ENCODE measurements around the gene ACAP3. TPM values are rescaled to one million over a fixed set of nuclear protein-coding genes. Genes with fewer than 3 reads are reported as not detected.
A peak's percentile ranks its signal among the peaks of the same experiment; 100 is the strongest.

ACAP3 gene, protein sequence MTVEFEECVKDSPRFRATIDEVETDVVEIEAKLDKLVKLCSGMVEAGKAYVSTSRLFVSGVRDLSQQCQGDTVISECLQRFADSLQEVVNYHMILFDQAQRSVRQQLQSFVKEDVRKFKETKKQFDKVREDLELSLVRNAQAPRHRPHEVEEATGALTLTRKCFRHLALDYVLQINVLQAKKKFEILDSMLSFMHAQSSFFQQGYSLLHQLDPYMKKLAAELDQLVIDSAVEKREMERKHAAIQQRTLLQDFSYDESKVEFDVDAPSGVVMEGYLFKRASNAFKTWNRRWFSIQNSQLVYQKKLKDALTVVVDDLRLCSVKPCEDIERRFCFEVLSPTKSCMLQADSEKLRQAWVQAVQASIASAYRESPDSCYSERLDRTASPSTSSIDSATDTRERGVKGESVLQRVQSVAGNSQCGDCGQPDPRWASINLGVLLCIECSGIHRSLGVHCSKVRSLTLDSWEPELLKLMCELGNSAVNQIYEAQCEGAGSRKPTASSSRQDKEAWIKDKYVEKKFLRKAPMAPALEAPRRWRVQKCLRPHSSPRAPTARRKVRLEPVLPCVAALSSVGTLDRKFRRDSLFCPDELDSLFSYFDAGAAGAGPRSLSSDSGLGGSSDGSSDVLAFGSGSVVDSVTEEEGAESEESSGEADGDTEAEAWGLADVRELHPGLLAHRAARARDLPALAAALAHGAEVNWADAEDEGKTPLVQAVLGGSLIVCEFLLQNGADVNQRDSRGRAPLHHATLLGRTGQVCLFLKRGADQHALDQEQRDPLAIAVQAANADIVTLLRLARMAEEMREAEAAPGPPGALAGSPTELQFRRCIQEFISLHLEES
- total RNA-seq = 86.6 TPM

DNA sequence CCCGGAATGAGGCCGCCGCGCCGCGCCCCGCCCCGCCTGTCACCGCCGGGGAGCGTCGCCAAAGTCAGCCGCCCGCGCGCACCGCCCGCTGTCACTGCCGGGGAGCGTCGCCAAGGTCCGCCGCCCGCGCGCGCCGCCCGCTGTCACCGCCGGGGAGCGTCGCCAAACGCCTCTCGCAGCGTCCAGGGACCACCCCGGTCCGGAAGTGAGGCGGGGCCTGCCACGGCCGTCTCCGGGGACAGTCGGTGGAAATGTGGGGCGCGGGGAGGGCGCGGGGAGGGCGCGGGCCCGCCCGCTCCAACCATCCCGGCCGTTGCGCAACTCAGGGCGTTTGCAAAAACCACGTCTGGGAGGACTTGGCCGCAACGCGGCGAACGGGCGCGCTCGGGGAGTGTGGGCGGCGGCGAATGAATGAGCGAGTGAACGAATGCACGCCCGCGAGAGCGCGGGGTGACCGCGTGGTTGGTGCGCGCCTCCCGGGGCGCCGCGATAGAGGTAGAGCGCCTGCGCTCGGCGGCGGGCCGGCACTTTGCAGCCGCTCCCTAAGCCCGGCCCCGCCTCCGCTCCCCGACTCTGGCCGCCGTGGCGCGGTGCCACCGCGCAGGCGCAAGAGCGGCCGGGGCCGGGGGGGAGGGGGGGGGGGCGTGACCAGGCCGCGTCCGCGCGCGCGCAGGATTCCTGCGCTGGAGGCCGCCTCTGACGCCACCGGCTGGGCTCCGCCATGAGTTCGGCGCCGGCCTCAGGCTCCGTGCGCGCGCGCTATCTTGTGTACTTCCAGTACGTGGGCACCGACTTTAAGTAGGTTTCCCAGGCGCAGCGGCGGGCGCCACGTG lies at the start of gene ACAP3, which contains the start of gene PUSL1:
Gene ACAP3 (minus strand): TSS at position 8 of the 833 bp plus-strand sequence. CDS start 115 bp downstream, outside the sequence.
Gene PUSL1 (plus strand): TSS at position 675 of the 833 bp plus-strand sequence. CDS start 47 bp downstream, at position 722.
- peak; percentile 87 for DNase-seq (ENCODE audit: low spot score)

DNA sequence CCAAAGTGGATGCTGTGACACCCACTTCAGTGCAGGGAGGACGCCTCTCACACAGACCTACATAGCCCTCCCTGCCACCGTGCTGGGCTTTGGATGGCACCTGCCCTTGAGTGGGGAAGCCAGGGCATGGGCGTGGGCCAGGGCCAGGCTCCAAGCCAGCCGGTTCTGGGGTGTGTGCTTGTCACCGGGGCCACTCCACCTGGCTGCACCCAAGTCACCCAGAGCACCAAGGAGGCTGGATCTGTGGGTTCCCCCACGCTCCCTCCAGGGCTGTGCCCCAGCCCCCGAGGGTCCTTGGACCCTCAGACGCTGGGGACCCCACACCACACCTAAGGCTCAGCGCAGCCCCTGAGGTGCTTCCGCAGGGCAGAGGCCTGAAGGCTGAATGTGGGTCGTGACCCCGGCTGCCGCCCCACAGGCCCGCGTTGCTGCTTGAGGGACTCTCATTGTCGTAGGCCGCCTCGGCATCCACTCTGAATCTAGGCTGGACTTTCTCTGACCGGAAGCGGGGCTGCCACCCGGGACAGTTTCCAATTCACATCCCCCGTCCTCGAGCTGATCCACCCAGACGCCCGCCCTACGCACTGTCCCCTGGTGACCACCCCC lies 49.2 kb upstream of the ACAP3 start:
- no peak for DNase-seq (ENCODE audit: low spot score)

DNA sequence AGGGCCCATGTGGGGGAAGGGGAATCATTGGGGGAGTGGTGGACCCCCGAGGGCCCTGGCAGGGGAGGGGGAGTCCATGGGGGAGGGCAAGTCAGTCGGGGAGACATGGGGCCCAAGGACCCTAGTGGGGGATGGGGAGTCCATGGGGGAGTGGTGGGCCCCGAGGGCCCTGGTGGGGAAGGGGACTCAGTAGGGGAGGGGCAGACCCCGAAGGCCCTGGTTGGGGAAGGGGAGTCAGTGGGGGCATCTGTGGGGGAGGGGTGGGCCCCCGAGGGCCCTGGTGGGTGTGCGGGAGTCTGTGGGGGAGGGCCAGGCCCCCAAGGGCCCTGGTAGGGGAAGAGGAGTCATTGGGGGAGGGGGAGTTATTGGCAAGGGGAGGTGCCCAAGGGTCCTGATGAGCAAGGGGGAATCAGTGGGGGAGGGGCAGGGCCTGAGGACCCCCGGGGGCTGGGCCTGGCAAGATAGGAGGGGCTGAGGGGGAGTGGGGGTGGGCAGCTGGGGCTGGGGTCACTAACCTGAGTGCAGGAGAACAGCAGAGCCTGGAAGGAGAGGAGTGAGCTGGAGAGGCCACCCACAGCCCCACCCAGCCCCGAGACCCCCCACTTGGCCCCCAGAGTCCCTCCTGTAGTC lies 48.6 kb upstream of the ACAP3 start:
- no peak for DNase-seq (ENCODE audit: low spot score)

DNA sequence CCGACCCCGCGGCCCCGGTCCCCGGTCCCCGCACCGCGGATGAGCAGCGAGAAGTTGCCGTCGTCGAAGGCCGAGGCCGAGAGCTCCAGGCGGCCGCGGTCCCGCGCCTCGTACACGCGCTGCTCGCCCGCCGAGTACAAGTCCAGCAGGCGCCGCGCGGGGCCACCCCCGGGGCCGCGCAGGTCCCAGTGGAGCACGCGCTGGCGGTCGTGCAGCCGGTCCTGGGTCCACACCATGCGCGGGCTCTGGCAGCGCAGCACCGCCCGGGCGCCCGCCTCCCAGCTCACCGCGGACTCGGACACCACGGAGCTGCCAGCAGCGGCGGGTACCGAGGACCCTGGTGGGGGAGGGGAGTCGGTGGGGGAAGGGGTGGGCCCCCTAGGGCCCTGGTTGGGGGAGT lies 47.7 kb upstream of the ACAP3 start:
- DNase-seq (ENCODE audit: low spot score) = no peak

DNA sequence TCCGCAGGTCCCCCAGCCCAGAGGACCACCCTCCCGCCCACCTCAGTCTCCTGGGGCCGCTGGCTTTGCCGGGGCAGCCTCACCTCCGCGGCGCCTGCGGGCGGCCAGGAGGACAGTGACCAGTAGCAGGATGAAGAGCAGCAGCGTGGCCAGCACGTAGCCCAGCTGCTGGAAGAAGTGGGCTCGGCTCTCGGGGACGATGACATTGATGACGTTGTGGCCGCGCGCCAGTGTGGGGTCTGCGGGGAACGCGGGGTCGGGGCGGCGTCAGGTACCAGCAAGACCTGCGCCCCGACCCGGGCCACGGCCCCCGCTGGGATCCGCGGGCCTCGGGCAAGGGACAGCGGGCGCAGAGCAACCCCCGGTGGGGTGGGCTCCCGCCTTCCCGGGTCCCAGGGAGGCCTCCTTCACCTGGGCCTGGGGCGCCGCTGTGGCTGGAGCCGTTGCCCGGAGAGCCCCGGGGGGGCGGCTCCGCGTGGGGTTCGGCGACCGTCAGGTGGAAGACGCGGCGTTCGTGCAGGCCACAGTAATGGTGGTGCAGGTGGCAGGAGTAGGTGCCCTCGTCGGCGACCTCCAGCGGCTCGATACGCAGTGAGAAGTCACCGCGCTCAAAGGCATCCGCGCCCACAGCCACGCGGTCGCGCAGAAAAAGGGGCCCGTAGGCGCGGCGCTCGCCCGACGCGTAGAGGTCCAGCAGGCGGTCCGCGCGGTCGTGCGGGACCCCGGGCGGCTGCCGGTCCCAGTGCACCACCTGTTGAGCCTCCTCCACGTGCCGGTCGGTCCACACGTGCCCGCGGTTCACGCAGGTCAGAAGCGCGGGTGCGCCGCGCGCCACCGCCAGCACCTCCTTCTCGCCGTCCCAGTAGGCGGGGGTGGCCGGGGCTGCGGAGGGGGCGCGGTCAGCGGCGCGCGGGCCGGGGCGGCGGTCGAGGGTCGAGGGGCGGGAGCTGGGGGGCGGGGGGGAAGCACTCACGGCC lies 46.8 kb upstream of the ACAP3 start:
- no peak for DNase-seq (ENCODE audit: low spot score)

DNA sequence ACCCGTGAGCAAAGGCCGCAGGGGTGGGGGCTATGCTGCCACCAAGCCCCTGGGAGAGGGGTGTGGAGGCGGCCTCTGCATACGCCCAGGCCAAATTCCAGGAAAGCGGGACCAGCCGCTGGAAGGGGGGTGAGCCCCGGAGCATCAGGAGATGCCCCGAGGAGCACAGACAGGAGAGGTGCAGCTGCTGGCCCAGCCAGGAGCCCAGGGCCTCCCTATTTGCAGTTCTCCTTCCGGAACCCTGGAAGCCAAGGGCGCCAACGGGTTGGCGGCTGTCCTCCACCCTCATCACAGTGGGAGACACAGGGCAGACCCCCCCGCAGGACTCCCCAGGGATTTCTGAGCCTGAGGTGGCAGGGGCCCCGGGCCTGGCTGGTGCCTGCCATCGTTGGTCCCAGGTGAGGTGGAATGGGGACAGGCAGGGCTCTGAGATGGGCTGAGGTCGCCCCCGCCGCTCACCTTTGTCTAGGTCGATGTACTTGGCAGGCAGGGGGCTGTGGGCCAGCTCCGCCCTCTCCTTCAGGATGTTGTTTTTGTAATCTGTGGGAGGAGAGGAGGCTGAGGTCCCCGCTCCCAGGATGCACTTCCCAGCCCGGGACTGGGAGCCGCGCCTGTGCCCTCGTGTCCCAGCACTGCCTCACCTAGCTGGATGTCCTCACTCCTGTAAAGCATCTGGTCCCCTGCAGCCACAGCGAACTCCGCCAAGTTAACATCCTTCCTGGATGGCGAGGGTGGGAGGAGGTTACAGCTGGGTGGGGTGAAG lies 45.8 kb upstream of the ACAP3 start:
- no peak for DNase-seq (ENCODE audit: low spot score)

DNA sequence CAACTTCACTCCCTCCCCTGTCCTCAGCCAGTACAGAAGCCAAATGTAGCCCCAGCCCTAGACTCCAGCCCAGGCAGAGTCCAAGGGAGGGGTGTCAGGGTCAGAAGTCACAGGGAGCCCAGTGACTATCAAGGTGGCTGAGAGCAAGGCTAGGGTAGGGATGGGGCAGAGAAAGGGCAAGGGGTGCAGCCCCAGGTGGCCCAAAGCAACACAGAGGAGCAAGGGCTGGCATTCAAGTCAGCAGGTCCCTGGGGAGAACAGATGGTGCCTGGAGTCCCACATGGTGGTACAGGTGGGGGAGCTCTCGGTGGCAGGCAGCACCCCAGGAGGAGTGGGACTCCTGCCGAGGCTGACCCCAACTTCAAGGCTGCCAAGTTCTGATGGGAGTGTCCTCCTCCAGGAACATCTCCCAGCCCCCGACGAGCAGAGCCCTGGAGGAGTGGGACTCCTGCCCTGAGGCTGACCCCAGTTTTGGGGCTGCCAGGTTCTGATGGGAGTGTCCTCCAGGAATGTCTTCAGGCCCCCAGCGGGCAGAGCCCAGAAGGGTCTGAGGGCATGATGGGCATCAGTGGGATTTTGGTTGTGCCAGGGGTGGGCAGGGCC lies 45.2 kb upstream of the ACAP3 start:
- DNase-seq (ENCODE audit: low spot score) = no peak

DNA sequence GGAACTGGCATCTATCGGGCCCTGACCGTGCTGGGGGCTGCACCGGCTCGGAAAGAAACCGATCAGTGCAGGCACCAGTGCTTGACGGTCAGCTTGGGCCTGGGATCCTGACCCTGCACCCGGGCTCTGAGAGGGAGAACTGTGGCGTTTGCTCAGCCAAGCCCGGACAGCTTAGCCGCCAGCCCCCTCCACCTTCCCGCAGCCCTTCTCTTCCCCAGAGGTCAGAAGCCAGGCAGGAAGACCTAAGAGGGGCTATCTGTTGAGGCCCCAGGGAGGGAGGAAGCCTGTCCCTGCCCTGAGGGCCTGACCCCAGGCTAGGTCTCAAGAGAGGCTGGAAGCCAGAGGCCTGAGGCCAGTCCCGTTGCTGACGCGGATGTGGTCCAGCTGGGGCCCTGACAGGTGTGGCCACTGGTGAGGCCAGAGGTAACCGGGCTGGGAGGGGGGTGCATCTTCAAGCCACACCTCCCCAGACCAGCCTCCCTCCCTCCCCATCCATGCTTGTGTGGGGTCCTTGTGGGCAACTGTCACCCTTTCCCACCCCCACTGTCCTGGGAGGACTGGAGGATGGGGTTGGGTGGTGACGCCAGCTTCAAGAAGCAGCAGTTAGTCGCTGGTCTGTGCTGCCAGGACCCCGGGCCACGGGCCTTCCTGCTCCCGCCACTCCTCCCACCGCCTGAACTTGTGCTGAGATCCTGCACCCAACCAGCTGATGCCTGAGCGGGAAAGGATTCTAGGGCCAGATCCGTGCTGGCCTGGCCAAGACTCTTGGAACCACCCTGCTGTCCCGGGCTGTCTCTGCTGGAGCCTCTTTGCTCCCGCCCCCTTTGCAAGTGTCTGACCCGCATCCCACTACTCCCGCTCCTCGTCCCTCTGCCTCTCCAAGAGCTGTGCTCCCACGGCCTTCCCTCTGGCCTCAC lies 44.0 kb upstream of the ACAP3 start:
- no peak for DNase-seq (ENCODE audit: low spot score)

DNA sequence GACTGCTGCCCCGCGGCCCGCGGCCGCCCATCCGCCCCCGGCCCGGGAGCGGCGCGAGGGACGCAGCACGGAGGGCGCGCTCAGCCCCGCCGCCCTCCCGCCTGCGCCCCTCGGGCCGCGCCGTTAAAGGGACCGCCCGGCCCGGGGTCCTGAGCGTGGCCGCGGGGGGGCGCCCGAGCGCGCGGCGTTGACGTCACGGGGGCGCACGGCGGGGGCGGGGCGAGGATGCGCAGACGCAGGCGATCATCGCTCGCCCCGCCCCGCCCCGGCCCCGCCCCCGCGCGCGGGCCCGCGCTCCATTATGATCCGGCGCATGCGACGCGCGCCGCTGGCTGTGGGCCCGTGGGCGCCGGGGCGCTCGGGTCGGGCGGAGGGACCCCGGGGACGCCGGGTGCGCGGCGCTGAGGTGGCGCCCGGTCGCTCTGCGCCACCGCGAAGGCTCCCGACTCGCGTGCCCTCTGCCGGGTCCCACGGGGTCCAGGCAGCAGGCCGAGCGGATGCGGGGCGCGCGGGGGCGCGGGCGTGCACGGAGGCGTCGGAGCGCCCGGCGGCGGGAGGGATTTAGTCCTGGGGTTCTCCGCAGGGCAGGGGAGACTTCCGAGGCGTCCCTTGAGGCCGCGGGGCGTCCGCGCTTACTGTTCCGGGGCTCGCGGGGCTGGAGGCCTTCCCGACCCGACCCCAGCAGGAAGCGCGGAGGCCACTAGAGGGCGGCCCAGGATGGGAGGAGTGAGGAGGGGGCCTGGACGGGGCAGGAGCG lies 41.7 kb upstream of the ACAP3 start, which contains the start of gene DVL1:
Gene DVL1 (minus strand): TSS at position 163 of the 757 bp plus-strand sequence. CDS start 353 bp downstream, outside the sequence.
- DNase-seq (ENCODE audit: low spot score) = no peak

DNA sequence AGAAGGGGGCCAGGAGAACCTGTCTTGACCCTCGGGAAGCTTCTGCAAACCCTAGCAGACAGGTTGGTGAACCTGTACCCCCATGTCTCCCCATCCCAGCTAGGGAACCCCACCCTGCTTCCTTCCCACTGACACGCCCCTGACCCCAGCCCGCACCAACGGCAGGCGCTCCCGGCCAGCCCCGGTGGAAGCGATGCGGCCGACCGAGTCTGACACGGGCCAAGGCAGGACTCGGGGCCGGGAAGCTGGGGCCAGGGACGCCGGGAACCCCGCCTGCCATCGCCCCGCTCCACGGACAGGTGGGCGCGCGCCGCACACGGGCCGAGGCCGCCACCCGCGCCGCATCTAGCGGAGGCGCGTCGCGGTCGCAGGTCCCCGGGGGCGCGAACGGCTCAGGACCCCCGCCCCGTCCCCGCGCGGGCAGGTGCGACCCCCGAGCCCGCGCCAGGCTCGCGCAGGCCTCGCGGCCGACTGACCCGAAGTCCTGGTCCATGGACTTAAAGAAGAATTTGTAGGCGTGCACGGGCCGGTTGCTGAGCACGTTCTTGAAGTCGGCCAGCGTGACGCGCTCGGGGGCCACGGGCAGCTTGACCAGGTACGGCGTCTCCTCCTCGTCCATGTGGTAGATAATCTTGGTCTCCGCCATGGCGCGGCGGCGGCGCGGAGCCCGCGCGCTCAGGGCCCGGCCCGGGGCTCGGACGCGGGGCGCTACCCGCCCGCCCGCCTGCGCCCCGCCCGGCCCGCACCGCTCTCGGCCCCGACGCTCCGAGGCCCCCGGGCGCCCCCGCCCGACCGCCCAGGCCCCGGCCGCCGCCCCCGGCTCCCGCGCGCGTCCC lies 40.9 kb upstream of the ACAP3 start:
- no peak for DNase-seq (ENCODE audit: low spot score)

DNA sequence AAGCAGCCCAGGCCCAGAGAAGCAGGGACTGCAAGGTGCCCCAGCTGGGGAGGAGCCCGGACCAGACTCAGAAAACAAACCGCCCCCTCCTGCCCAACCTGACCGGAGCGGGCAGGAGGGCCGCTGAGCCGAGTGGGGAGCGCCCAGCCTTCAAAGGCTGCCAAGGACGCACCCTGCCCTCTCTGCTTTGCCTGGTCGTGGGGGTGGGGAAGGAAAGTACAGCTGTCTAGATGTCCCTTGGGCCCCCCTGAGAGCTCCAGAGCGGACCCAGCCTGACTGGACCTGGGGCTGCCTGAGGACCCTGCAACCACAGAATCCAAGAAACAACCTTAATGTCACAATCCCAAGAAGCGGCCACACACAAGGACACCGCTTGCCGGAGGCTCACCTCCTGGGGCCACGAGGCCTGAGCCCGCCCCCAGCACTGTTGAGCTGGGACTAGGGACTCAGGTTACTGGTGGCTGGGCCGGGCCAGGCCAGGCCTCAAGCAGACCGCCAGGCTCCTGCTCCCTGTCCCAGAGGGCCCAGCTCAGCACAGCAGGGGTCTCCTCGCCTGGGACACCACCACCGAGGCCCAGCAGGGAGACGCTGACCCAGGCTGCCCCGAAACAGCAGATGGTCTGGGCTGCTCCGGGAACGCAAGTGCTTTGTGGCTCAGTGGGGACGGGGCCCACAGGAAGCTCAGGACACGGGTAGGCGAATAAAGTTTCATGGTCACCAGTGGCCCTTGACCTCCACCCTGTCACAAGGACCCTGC lies 40.1 kb upstream of the ACAP3 start:
- no peak for DNase-seq (ENCODE audit: low spot score)

DNA sequence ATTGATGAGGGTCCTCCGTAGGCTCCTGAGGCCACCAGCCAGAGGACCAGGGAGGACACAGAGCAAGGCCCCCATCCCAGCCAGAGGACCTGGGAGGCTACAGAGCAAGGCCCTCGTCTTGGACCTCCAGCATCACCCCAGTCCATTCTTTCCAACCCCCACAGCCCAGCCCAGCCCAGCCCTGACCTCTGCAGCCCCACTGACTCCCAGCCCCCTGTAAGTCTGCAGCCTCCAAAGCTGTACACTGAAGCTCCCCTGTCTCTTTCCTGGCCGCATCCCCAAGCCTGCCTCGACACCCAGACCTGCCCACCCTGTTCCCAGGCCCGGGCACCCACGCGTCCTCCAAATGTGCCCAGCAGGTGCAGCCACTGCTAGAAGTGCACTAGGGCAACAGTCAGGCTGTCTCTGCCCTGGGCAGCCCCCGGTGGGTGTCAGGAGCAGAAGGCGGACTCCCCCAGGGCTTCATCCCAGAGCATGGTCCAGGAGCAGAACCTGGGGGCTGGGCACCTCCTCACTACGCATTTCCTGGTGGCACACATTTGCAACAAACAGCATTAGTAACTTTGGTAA lies 39.4 kb upstream of the ACAP3 start:
- DNase-seq (ENCODE audit: low spot score) = no peak

DNA sequence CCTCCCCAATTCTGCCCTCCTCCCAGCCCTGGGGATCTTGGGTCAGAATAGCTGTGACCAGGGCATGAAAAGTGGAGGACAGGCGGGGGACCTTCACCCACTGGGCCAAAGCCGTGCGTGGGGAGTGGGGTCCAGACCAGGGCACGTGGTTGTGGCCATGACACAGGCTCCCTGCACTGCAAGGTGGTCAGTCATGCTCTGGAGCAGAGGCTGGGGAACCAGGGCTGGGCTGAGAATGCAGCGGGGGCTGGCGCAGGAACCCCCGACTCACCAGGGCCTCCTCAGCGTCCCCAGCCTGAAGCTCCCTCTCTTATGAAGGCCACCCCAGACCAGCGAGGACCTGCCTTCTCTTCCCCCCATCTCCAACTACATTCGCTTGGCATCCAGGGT lies 38.8 kb upstream of the ACAP3 start:
- DNase-seq (ENCODE audit: low spot score) = no peak

DNA sequence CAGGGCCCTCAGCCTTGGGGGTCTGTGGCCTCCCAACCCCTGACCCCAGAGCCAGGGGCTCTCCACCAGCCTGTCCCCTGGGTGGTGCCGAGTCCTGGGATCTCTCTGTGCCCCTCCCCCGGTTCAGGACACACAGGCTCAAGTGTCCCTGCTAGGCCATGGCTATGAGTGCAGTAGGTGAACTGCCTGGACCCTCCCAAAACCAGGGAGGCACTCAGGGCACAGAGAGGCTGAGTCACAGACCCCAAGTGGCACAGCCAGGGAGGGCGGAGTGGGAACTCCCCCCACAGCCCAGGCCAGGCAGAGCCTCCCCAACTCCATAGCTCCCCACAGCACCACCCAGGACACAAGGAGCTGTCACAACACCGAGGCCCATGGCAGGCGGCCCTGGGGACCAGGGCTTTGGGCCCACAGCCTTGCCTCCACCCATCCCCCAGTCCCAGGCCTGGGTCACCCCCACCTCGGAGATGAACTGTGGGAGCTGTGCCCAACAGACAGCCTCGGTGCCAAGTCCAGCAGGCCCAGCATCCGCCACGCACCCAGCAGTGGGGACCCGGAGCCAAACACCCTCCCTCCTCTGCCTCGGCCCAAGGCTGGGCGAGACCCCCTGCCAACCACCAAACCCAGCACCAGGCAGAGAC lies 38.2 kb upstream of the ACAP3 start:
- no peak for DNase-seq (ENCODE audit: low spot score)

Data from mucosa of gallbladder (tissue), 1 donor.